Measurements from ENCODE around the gene LRRC7. TPM values are rescaled to one million over a fixed set of nuclear protein-coding genes. Genes with fewer than 3 reads are reported as not detected.
"Not testable (repeated sequence)": the region's sequence is repeated elsewhere in the genome, so short reads cannot be mapped to it uniquely, and the experiment has no call there.

The LRRC7 gene
- total RNA-seq, 1 donor from 2014 or later: not detected

- DNase-seq: no peak
- no peaks in the 10 kb centered on the region for H3K27me3 Mint-ChIP-seq
- ATAC-seq (ENCODE audit: low read depth): no peak
- CTCF ChIA-PET: no interaction called here
- intact Hi-C loops (cut with micrococcal nuclease): no loop called here
- H3K36me3 Mint-ChIP-seq (ENCODE audit: low read depth): no peaks in the 10 kb centered on the region
- no peaks in the 10 kb centered on the region for H3K9me3 Mint-ChIP-seq
- no peak for TF ChIP-seq CTCF (IDR thresholded peaks at IDR 0.05)
- POLR2A ChIA-PET: no interaction called here
- H3K4me1 Mint-ChIP-seq: no peaks in the 10 kb centered on the region
- no peak overlapping the region for H3K4me3 Mint-ChIP-seq
- H3K27ac Mint-ChIP-seq: no peak overlapping the region
Measured at GRCh38 chr1:69871412-69871811, 303.7 kb downstream of the LRRC7 start.

GRCh38 chr1:69878338-69878737, 310.6 kb downstream of the LRRC7 start:
- POLR2A ChIA-PET: no interaction called here
- Mint-ChIP-seq H3K27me3 (no peaks in the 10 kb centered on the region), H3K36me3 (ENCODE audit: low read depth) (no peaks in the 10 kb centered on the region), H3K4me1 (no peaks in the 10 kb centered on the region), H3K9me3 (peaks cover 2% of the 10 kb centered on the region), H3K27ac (no peak overlapping the region), H3K4me3 (no peak overlapping the region)
- no peak for ATAC-seq (ENCODE audit: low read depth)
- intact Hi-C loops (cut with micrococcal nuclease): no loop called here
- TF ChIP-seq CTCF (IDR thresholded peaks at IDR 0.05): no peak
- no peak for DNase-seq
- CTCF ChIA-PET: no interaction called here

- DNase-seq; intact Hi-C loops (cut with micrococcal nuclease); H3K27me3 Mint-ChIP-seq; POLR2A ChIA-PET; CTCF ChIA-PET; H3K4me1 Mint-ChIP-seq; H3K27ac Mint-ChIP-seq; ATAC-seq (ENCODE audit: low read depth); H3K36me3 Mint-ChIP-seq (ENCODE audit: low read depth); H3K4me3 Mint-ChIP-seq; H3K9me3 Mint-ChIP-seq: not testable (repeated sequence)
Measured at GRCh38 chr1:69888016-69888415, 320.3 kb downstream of the LRRC7 start.

- Mint-ChIP-seq H3K9me3 (peaks cover 8% of the 10 kb centered on the region), H3K4me1 (no peaks in the 10 kb centered on the region), H3K27me3 (no peaks in the 10 kb centered on the region), H3K27ac (no peak overlapping the region), H3K36me3 (ENCODE audit: low read depth) (no peaks in the 10 kb centered on the region), H3K4me3 (no peak overlapping the region)
- intact Hi-C loops (cut with micrococcal nuclease): no loop called here
- ChIA-PET POLR2A (no interaction called here), CTCF (no interaction called here)
- TF ChIP-seq CTCF (IDR thresholded peaks at IDR 0.05): no peak
- ATAC-seq (ENCODE audit: low read depth): no peak
- no peak for DNase-seq
Measured at GRCh38 chr1:69888657-69889056, 320.9 kb downstream of the LRRC7 start.

GRCh38 chr1:69898403-69898947, 330.8 kb downstream of the LRRC7 start:
- no peak for DNase-seq
- H3K4me1 Mint-ChIP-seq: no peaks in the 10 kb centered on the region
- H3K36me3 Mint-ChIP-seq (ENCODE audit: low read depth): no peaks in the 10 kb centered on the region
- H3K9me3 Mint-ChIP-seq: no peaks in the 10 kb centered on the region
- CTCF ChIA-PET: no interaction called here
- intact Hi-C loops (cut with micrococcal nuclease): no loop called here
- H3K4me3 Mint-ChIP-seq: no peak overlapping the region
- no peak for TF ChIP-seq CTCF (IDR thresholded peaks at IDR 0.05)
- H3K27me3 Mint-ChIP-seq: no peaks in the 10 kb centered on the region
- POLR2A ChIA-PET: no interaction called here
- H3K27ac Mint-ChIP-seq: no peak overlapping the region
- no peak for ATAC-seq (ENCODE audit: low read depth)

- no peak for TF ChIP-seq CTCF (IDR thresholded peaks at IDR 0.05)
- POLR2A ChIA-PET: no interaction called here
- Mint-ChIP-seq H3K36me3 (ENCODE audit: low read depth) (no peaks in the 10 kb centered on the region), H3K9me3 (peaks cover 3% of the 10 kb centered on the region), H3K27me3 (no peaks in the 10 kb centered on the region), H3K27ac (no peak overlapping the region), H3K4me1 (no peaks in the 10 kb centered on the region), H3K4me3 (no peak overlapping the region)
- intact Hi-C loops (cut with micrococcal nuclease): no loop called here
- CTCF ChIA-PET: no interaction called here
- ATAC-seq (ENCODE audit: low read depth) (no peak), DNase-seq (no peak)
Measured at GRCh38 chr1:69911301-69911801, 343.6 kb downstream of the LRRC7 start.
